K562 (cell line): ENCODE data around the gene LRRC61. TPM values are rescaled to one million over a fixed set of nuclear protein-coding genes. Genes with fewer than 3 reads are reported as not detected.

Source experiments
- ATAC-seq: fragments of 200-7000 bp; cut with Tn5 transposase; 3 replicates; pipeline ENCODE4 v1.9.1; 2020; ENCODE audit warnings: moderate library complexity
- BruUV-seq: library from RNA; stranded (reverse); fragments of 400-500 nt; replicated peaks from 2 replicates; lab custom pipeline; 2021; lab: Mats Ljungman, UMichigan
- CTCF ChIA-PET: fragments of 300-600 bp; formaldehyde crosslinking; extraction: SDS; loops from one replicate; lab custom pipeline; 2021; ENCODE audit warnings: low intra/inter-chr PET ratio; lab: Yijun Ruan, JAX
- POLR2A ChIA-PET: fragments of 300-600, 350-650 bp; sonication (Branson Sonifier 250); formaldehyde crosslinking; extraction: SDS; loops from one replicate; lab custom pipeline; 2021; ENCODE audit warnings: antibody characterized with exemption, inconsistent platforms; lab: Yijun Ruan, JAX
- DNase-seq, 4 experiments: peaks; one replicate each; pipeline versions ENCODE4 v3.0.0 to v3.0.0-alpha.2; 2011 to 2018; ENCODE audit warnings: low spot score in 3 of 4, mixed read lengths in 3 of 4; ENCODE audit errors: extremely low read depth in 1 of 4
- FAIRE-seq: peaks from 2 replicates; lab custom pipeline; 2011; peaks lifted over from hg19 to GRCh38; lab: Jason Lieb, UNC
- H2AFZ ChIP-seq: 2 replicates; pipeline ENCODE4 v1.6.0; 2011; ENCODE audit warnings: low read depth, low read length, control low read depth, inconsistent platforms
- H3K27ac ChIP-seq: fragments of 200-600 bp; 3 replicates; pipeline ENCODE4 v1.8.0; 2011; ENCODE audit warnings: low read depth, mild to moderate bottlenecking, control low read depth, inconsistent platforms, low read length, moderate library complexity, mixed read lengths; ENCODE audit errors: extremely low read depth
- H3K27me3 ChIP-seq, 2 experiments: fragments of 300-600 bp in 1 of 2; 2 replicates in 1 of 2; 3 replicates in 1 of 2; pipeline versions ENCODE4 v1.6.0 to v1.8.0; 2011; ENCODE audit warnings: inconsistent platforms in 2 of 2, low read length in 2 of 2, mild to moderate bottlenecking in 1 of 2, mixed read lengths in 1 of 2, moderate library complexity in 1 of 2; ENCODE audit not compliant: control insufficient read depth in 2 of 2, insufficient read depth in 2 of 2
- H3K36me3 ChIP-seq: fragments of 300-600 bp; 3 replicates; pipeline ENCODE4 v1.8.0; 2011; ENCODE audit warnings: mild to moderate bottlenecking, low read length, inconsistent platforms; ENCODE audit not compliant: control insufficient read depth, insufficient read depth
- H3K4me1 ChIP-seq, 2 experiments: fragments of 200-600 bp in 1 of 2; replicated peaks in 1 of 2; 2 replicates in 1 of 2; 3 replicates in 1 of 2; pipeline versions ENCODE4 v1.5.1 to v1.8.0; 2011; ENCODE audit warnings: inconsistent platforms in 2 of 2, low read length in 2 of 2, mild to moderate bottlenecking in 1 of 2, mixed read lengths in 1 of 2, moderate library complexity in 1 of 2; ENCODE audit not compliant: control insufficient read depth in 2 of 2, insufficient read depth in 2 of 2
- H3K4me2 ChIP-seq: 2 replicates; pipeline ENCODE4 v1.6.1; 2011; ENCODE audit warnings: low read length, control low read depth, inconsistent platforms, mixed read lengths; ENCODE audit not compliant: insufficient read depth
- H3K4me3 ChIP-seq: fragments of 200-600 bp; sonication (generic), shearing (Covaris generic); 2 replicates; pipeline ENCODE4 v1.5.1; 2016; ENCODE audit warnings: control low read depth, inconsistent platforms
- H3K79me2 ChIP-seq: fragments of 200-600 bp; 3 replicates; pipeline ENCODE4 v1.8.0; 2011; ENCODE audit warnings: low read length, inconsistent platforms; ENCODE audit not compliant: control insufficient read depth, insufficient read depth
- H3K9ac ChIP-seq, 2 experiments: 2 replicates each; pipeline versions ENCODE4 v1.6.0 to v1.6.1; 2011; ENCODE audit warnings: low read depth in 2 of 2, low read length in 2 of 2, control low read depth in 1 of 2, inconsistent platforms in 1 of 2, mild to moderate bottlenecking in 1 of 2, mixed read lengths in 1 of 2; ENCODE audit not compliant: insufficient read depth in 1 of 2
- H3K9me1 ChIP-seq: one replicate; pipeline ENCODE4 v1.6.0; 2011; ENCODE audit warnings: inconsistent platforms, mild to moderate bottlenecking, low read length, moderate library complexity; ENCODE audit not compliant: control insufficient read depth, insufficient read depth
- H3K9me3 ChIP-seq: replicated peaks from 2 replicates; pipeline ENCODE4 v1.5.1; 2011; ENCODE audit warnings: low read depth, low read length, inconsistent platforms; ENCODE audit not compliant: control insufficient read depth, insufficient read depth
- H4K20me1 ChIP-seq: replicated peaks from 2 replicates; pipeline ENCODE4 v1.6.1; 2011; ENCODE audit warnings: low read length, inconsistent platforms, mixed read lengths; ENCODE audit not compliant: control insufficient read depth, insufficient read depth
- ATF1 ChIP-seq, 2 experiments: fragments of 450-650 bp in 1 of 2; IDR thresholded peaks; 2 replicates each; pipeline ENCODE4 v1.6.1; 2016; ENCODE audit warnings: missing compliant biosample characterization in 1 of 2, missing genetic modification characterization in 1 of 2
- FOXM1 ChIP-seq, 2 experiments: fragments of 450-650 bp in 1 of 2; sonication (generic) in 1 of 2; formaldehyde crosslinking in 1 of 2; IDR thresholded peaks; 2 replicates each; pipeline versions ENCODE4 v1.6.1 to v1.9.0; 2017 to 2022; ENCODE audit warnings: low read depth in 2 of 2, mild to moderate bottlenecking in 2 of 2, missing genetic modification reagents in 1 of 2, moderate library complexity in 1 of 2
- HOXB6 ChIP-seq: fragments of 250-450 bp; sonication (Bioruptor Pico); IDR thresholded peaks from 2 replicates; pipeline ENCODE4 v1.5.1; 2022; ENCODE audit warnings: mild to moderate bottlenecking, borderline replicate concordance
- LEF1 ChIP-seq: fragments of 450-650 bp; IDR thresholded peaks from 2 replicates; pipeline ENCODE4 v1.6.1; 2016; ENCODE audit warnings: mild to moderate bottlenecking
- POLR2AphosphoS2 ChIP-seq: IDR thresholded peaks from 2 replicates; pipeline ENCODE4 v1.6.1; 2012; ENCODE audit warnings: low read length, improper control_type of control experiment
- RBFOX2 ChIP-seq: fragments of 200-400 bp; formaldehyde crosslinking; IDR thresholded peaks from 2 replicates; pipeline ENCODE4 v1.6.1; 2017; ENCODE audit warnings: low read depth, mild to moderate bottlenecking, low read length, moderate library complexity
- SMAD1 ChIP-seq: fragments of 150-350 bp; IDR thresholded peaks from 2 replicates; pipeline ENCODE4 v1.6.1; 2014; ENCODE audit warnings: low read length, low read depth; ENCODE audit not compliant: partially characterized antibody
- WGBS: fragments of 100-300 bp; shearing (Covaris generic); methylation state at CpG from one replicate; pipeline ENCODE4 v1.1.6; 2016; ENCODE audit warnings: low coverage, mixed read lengths; ENCODE audit not compliant: insufficient coverage; ENCODE audit errors: missing lambda C conversion rate; 5-methylcytosine and 5-hydroxymethylcytosine counted together
- in situ Hi-C: fragments of 300-500 bp; cut with MboI; formaldehyde crosslinking; loops from 4 replicates; pipeline ENCODE4 v1.15.0; 2018; ENCODE audit warnings: inconsistent platforms, mixed read lengths
- intact Hi-C: fragments of 100-400 bp; cut with micrococcal nuclease; formaldehyde crosslinking; loops from 2 replicates; pipeline ENCODE4 v1.14.2; 2022
- polyA plus RNA-seq, 8 experiments: library from polyadenylated mRNA; depleted of rRNA in 4 of 8; stranded (reverse) in 5 of 8; unstranded in 3 of 8; fragments of >200 nt; fragmentation: Nextera tagmentation in 2 of 8; fragmentation: Illumina TruSeq in 1 of 8; extraction: Ambion mirVana in 2 of 8; extraction: Trizol in 1 of 8; gene quantifications; 2 replicates each; pipeline versions ENCODE4 v1.2.1 to v1.2.3, GENCODE V29; 2011 to 2014; ENCODE audit warnings: inconsistent platforms in 1 of 8, missing spikeins in 1 of 8
- total RNA-seq, 7 experiments: library from RNA; depleted of rRNA in 6 of 7; stranded (reverse); fragments of >200 nt in 6 of 7; fragmentation: Illumina TruSeq in 2 of 7; extraction: Trizol in 2 of 7; gene quantifications; 2 replicates each; pipeline versions ENCODE4 v1.2.1 to v1.2.3, GENCODE V29; 2011 to 2021; ENCODE audit warnings: low replicate concordance in 1 of 7
- TF ChIP-seq, protein P1 (sequence below): fragments of 250-450 bp; sonication (Bioruptor Pico); IDR thresholded peaks from 2 replicates; pipeline ENCODE4 v1.9.0; 2021; ENCODE audit warnings: mild to moderate bottlenecking, inconsistent platforms
- TF ChIP-seq, protein P2 (sequence below): sonication (generic); formaldehyde crosslinking; IDR thresholded peaks from 2 replicates; pipeline ENCODE4 v1.9.0; 2022; ENCODE audit warnings: mild to moderate bottlenecking, missing genetic modification reagents
- TF ChIP-seq, protein P3 (sequence below): sonication (generic); formaldehyde crosslinking; IDR thresholded peaks from 2 replicates; pipeline ENCODE4 v1.8.1; 2023; ENCODE audit warnings: mild to moderate bottlenecking, missing genetic modification reagents
- TF ChIP-seq, protein P4 (sequence below): sonication (generic); formaldehyde crosslinking; IDR thresholded peaks from 2 replicates; pipeline ENCODE4 v1.8.0; 2022; ENCODE audit warnings: missing genetic modification reagents, mild to moderate bottlenecking, moderate library complexity, borderline replicate concordance

LRRC61 gene
- total and polyA plus RNA-seq, 9 of the 15 experiments (the other 6 are each of a cell fraction or from before 2014, with no cell fraction given) = 1.3 to 55.2 (median 35.2) TPM

DNA sequence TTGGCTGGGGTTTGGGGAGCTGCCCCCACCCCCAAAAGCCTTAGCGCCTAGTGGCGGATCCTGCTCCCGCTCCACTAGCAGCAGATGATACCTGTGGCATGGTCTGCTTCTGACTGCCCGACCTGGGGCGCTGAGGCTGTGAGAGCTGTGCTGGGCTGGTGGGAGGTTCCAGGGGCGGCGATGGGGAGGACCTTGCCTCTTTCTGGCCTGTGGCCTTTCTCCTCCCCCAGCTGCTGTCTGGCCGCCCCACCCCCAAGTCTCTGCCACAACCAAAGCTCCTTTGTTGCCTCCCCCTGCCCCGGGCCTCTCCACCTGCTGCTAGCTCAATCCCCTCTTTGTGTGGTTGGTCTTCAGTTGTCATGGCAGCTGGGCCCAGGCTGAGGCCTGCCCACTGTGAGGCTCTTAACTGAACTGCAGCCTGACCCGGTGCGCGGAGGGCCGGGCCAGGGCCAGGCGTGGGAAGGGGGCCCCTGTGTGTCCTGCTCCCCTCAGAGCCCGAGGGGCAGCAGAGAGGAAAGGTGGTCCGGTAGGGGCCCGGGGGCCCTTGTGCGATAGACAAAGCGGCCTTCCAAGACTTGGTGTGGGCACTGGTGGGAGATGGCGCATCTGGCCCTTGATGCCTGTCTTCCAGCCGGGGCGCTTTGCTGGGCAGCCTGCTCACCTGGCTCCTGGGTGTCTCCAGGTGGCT lies 60.7 kb downstream of the LRRC61 start:
- Histone ChIP-seq H3K27me3 (no peaks in the 10 kb centered on the region), H3K9me1 (peaks cover 10% of the 10 kb centered on the region), H3K27ac (no peak overlapping the region), H3K9me3 (no peaks in the 10 kb centered on the region), H3K4me2 (no peak overlapping the region), H3K36me3 (peaks cover 21% of the 10 kb centered on the region; the same call in 2 of the 3 replicates), H3K4me3 (no peak overlapping the region), H3K9ac (peak overlapping the region in 1 of 2 experiments; percentile 83; a peak in 2 of 4 replicates), H4K20me1 (peaks cover 32% of the 10 kb centered on the region), H3K79me2 (peaks cover 53% of the 10 kb centered on the region), H2AFZ (no peak overlapping the region), H3K4me1 (peaks cover 9 to 45% of the 10 kb centered on the region in 2 experiments)
- DNase-seq (peak in 3 of 4 experiments; percentile 41 to 58 (median 56)), ATAC-seq (no peak), FAIRE-seq (no peak)
- in situ Hi-C loops (no loop called here), intact Hi-C loops (no loop called here)
- CTCF ChIA-PET = no interaction called here
- POLR2A ChIA-PET = interaction anchor here (0.5 to 1.7 kb wide), 11 partner anchors 9 to 181 kb away, joined by 3 to 7 read pairs (median 4); a partner anchor contains a TSS
- no TSS peak for BruUV-seq
- WGBS = 85% methylated on average over 22 of the region's 22 CpGs
- TF ChIP-seq LEF1 (no peak), RBFOX2 (peak; percentile 36; the same call in 1 of the 2 replicates), HOXB6 (CRISPR knock-in tag) (no peak), POLR2AphosphoS2 (no peak), FOXM1 (IDR thresholded peaks at IDR 0.05; ENCODE audit: low read depth) (no peak), FOXM1 (CRISPR knock-in tag; IDR thresholded peaks at IDR 0.05; ENCODE audit: low read depth) (no peak), SMAD1 (no peak), ATF1 (CRISPR knock-in tag; IDR thresholded peaks at IDR 0.05) (no peak), ATF1 (tag; IDR thresholded peaks at IDR 0.05) (no peak)
- TF ChIP-seq, protein P1, sequence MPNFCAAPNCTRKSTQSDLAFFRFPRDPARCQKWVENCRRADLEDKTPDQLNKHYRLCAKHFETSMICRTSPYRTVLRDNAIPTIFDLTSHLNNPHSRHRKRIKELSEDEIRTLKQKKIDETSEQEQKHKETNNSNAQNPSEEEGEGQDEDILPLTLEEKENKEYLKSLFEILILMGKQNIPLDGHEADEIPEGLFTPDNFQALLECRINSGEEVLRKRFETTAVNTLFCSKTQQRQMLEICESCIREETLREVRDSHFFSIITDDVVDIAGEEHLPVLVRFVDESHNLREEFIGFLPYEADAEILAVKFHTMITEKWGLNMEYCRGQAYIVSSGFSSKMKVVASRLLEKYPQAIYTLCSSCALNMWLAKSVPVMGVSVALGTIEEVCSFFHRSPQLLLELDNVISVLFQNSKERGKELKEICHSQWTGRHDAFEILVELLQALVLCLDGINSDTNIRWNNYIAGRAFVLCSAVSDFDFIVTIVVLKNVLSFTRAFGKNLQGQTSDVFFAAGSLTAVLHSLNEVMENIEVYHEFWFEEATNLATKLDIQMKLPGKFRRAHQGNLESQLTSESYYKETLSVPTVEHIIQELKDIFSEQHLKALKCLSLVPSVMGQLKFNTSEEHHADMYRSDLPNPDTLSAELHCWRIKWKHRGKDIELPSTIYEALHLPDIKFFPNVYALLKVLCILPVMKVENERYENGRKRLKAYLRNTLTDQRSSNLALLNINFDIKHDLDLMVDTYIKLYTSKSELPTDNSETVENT (CRISPR knock-in tag) = 0 out of 2 replicates have a peak, but pooled peaks have one; percentile 10
- TF ChIP-seq, protein P2, sequence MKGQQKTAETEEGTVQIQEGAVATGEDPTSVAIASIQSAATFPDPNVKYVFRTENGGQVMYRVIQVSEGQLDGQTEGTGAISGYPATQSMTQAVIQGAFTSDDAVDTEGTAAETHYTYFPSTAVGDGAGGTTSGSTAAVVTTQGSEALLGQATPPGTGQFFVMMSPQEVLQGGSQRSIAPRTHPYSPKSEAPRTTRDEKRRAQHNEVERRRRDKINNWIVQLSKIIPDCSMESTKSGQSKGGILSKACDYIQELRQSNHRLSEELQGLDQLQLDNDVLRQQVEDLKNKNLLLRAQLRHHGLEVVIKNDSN (CRISPR knock-in tag) = peak; percentile 8; the same call in 1 of the 2 replicates
- TF ChIP-seq, protein P3, sequence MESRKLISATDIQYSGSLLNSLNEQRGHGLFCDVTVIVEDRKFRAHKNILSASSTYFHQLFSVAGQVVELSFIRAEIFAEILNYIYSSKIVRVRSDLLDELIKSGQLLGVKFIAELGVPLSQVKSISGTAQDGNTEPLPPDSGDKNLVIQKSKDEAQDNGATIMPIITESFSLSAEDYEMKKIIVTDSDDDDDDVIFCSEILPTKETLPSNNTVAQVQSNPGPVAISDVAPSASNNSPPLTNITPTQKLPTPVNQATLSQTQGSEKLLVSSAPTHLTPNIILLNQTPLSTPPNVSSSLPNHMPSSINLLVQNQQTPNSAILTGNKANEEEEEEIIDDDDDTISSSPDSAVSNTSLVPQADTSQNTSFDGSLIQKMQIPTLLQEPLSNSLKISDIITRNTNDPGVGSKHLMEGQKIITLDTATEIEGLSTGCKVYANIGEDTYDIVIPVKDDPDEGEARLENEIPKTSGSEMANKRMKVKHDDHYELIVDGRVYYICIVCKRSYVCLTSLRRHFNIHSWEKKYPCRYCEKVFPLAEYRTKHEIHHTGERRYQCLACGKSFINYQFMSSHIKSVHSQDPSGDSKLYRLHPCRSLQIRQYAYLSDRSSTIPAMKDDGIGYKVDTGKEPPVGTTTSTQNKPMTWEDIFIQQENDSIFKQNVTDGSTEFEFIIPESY (CRISPR knock-in tag) = peak; percentile 93
- TF ChIP-seq, protein P4, sequence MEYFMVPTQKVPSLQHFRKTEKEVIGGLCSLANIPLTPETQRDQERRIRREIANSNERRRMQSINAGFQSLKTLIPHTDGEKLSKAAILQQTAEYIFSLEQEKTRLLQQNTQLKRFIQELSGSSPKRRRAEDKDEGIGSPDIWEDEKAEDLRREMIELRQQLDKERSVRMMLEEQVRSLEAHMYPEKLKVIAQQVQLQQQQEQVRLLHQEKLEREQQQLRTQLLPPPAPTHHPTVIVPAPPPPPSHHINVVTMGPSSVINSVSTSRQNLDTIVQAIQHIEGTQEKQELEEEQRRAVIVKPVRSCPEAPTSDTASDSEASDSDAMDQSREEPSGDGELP = peak; percentile 48; the same call in 1 of the 2 replicates
